Activated naive CD8-positive, alpha-beta T cell treated with anti-CD3 and anti-CD28 coated beads, Interleukin-2, amount 10 ng/mL, durations not matched to agents 7 days and 5 days (primary cell): ENCODE measurements around the gene EIF2S3B. TPM values are rescaled to one million over a fixed set of nuclear protein-coding genes. Genes with fewer than 3 reads are reported as not detected.
"Not testable (repeated sequence)": the region's sequence is repeated elsewhere in the genome, so short reads cannot be mapped to it uniquely, and the experiment has no call there.

ENCODE experiments used
- ATAC-seq: fragments of 150-1000 bp; cut with Tn5 transposase; one replicate; pipeline ENCODE4 v1.10.0; 2021; ENCODE audit warnings: low read depth, moderate library complexity
- POLR2A ChIA-PET: fragments of 350-600 bp; sonication (Branson Sonifier 250); formaldehyde crosslinking; loops from one replicate; lab custom pipeline; 2021; ENCODE audit warnings: antibody characterized with exemption; lab: Charles Lee
- DNase-seq: peaks from one replicate; pipeline ENCODE4 v3.0.0; 2021
- H3K27ac Mint-ChIP-seq: one replicate; pipeline ENCODE4 v1.8.0; 2022; ENCODE audit warnings: mild to moderate bottlenecking, mixed read lengths
- H3K27me3 Mint-ChIP-seq: one replicate; pipeline ENCODE4 v1.8.0; 2022; ENCODE audit warnings: mild to moderate bottlenecking, moderate library complexity, mixed read lengths
- H3K36me3 Mint-ChIP-seq: one replicate; pipeline ENCODE4 v1.8.0; 2021; ENCODE audit warnings: mild to moderate bottlenecking, mixed read lengths
- H3K4me1 Mint-ChIP-seq: one replicate; pipeline ENCODE4 v1.8.0; 2021; ENCODE audit warnings: mixed read lengths
- H3K4me3 Mint-ChIP-seq: one replicate; pipeline ENCODE4 v1.8.0; 2022; ENCODE audit warnings: mild to moderate bottlenecking, moderate library complexity, mixed read lengths
- H3K9me3 Mint-ChIP-seq: one replicate; pipeline ENCODE4 v1.8.0; 2021; ENCODE audit warnings: mixed read lengths
- total RNA-seq, 2 experiments: library from RNA; stranded (reverse); gene quantifications; one replicate each; pipeline ENCODE4 v1.2.3, GENCODE V29; 2021

The EIF2S3B gene
- under 1 TPM; 0.79 to 0.89 TPM for total RNA-seq

DNA sequence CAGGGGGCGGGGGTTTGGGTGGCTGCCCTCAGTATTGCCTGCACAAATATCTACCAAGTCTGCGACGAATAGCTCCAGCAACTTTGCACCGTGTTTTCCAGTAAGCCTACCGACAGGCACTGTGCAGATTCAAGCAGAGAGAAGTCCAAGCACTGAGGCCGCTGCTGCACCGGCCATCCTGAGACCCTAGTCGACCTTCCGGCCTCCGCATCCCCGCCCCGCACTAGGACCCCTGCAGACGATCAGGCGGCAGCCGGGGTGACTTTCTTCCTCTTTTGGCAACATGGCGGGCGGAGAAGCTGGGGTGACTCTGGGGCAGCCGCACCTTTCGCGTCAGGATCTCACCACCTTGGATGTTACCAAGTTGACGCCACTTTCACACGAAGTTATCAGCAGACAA, at the start of gene EIF2S3B:
TSS of gene EIF2S3B (plus strand) at position 271 of the 400 bp plus-strand sequence. CDS start at position 284, 13 bp downstream.
- no peak within 1 kb of the TSS for H3K27ac Mint-ChIP-seq
- POLR2A ChIA-PET = no interaction called here

DNA sequence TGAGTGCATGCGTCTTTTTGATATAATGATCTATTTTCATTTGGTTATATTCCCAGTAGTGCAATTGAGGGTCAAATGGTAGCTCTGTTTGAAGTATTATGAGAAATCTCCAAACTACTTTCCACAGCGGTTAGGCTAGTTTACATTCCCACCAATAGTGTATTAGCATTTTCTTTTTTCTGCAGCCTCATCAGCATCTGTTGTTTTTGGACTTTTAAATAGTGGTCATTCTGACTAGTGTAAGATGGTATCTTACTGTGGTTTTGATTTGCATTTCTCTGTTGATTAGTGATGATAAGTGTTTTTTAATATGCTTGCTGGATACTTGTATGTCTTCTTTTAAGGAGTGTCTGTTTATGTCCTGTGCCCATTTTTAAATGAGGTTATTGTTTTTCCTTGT, 48.8 kb upstream of the EIF2S3B start:
- DNase-seq (no peak), ATAC-seq (no peak)
- Mint-ChIP-seq H3K36me3 (peaks cover 38% of the 10 kb centered on the region), H3K4me3 (no peak overlapping the region), H3K9me3 (peaks cover 37% of the 10 kb centered on the region), H3K27me3 (no peaks in the 10 kb centered on the region), H3K4me1 (peaks cover 6% of the 10 kb centered on the region), H3K27ac (no peak overlapping the region)
- POLR2A ChIA-PET = no interaction called here

More for the DNA sequence above, at the start of gene EIF2S3B:
- peaks cover 16% of the 10 kb centered on the region for H3K4me1 Mint-ChIP-seq
- ATAC-seq (no peak), DNase-seq (no peak)
- no peak within 1 kb of the TSS for H3K4me3 Mint-ChIP-seq
- H3K36me3 Mint-ChIP-seq = peaks cover 10% of the 10 kb centered on the region
- no peaks in the 10 kb centered on the region for H3K27me3 Mint-ChIP-seq
- H3K9me3 Mint-ChIP-seq = peaks cover 9% of the 10 kb centered on the region

DNA sequence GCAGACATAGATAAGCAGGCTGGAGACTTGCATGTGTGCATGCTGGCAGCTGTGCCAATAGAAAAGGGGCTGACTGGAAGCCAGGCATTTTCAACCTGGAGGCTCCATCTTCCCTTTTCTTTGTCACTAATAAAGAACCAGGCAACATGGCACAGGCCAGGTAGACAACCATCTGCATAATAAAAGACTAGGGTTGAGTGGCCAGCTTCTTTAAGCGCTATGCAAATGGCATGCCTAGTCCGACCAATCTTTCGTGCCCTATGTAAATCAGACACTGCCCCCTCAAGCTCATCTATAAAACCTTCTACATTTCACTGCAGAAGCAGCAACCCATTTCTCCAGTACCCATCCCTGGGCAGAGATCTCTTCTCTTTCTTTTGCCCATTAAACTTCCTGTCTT, 47.9 kb upstream of the EIF2S3B start:
- no peak for ATAC-seq
- Mint-ChIP-seq H3K4me1 (peaks cover 6% of the 10 kb centered on the region), H3K9me3 (peaks cover 45% of the 10 kb centered on the region), H3K36me3 (peaks cover 45% of the 10 kb centered on the region), H3K27ac (no peak overlapping the region), H3K27me3 (no peaks in the 10 kb centered on the region), H3K4me3 (no peak overlapping the region)
- POLR2A ChIA-PET = no interaction called here
- DNase-seq = no peak

DNA sequence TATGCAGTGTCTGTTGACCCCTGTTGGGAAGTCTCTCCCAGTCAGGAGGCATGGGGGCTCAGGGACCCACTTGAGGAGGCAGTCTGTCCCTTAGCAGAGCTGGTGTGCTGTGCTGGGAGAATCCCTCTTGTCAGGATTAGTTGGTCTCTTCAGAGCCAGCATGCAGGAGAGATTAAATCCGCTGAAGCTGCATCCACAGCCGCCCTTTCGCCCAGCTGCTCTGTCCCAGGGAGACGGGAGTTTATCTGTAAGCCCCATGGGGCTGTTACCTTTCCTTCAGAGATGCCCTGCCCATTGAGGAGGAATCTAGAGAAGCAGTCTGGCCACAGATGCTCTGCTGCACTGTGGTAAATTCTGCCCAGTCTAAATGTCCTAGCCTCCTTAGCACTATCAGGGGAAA, 39.4 kb upstream of the EIF2S3B start:
- Mint-ChIP-seq H3K36me3 (peaks cover 34% of the 10 kb centered on the region), H3K4me3 (no peak overlapping the region), H3K9me3 (peaks cover 41% of the 10 kb centered on the region), H3K27me3 (no peaks in the 10 kb centered on the region), H3K4me1 (no peaks in the 10 kb centered on the region), H3K27ac (no peak overlapping the region)
- POLR2A ChIA-PET = no interaction called here
- ATAC-seq (no peak), DNase-seq (no peak)

DNA sequence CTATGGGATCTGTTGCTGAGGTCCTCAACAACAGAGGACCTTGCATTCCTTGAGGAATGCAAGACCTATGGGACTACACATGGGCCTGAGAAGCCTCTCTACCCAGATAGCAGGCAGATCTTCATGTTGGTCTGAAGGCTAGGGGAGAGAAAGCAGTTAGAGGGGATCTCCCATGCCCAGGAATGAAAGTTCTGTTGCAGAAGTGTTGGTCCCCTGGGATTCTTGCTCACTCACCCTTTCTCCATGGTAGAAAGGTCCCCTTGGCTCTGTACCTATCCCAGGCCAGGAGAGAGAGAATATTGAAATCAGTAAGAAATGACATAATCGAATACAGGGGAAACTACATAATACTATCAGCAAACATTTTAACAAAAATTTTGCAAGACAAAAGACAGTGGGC, 36.0 kb upstream of the EIF2S3B start:
- Mint-ChIP-seq H3K9me3 (peaks cover 28% of the 10 kb centered on the region), H3K36me3 (peaks cover 18% of the 10 kb centered on the region), H3K27ac (no peak overlapping the region), H3K4me1 (no peaks in the 10 kb centered on the region), H3K27me3 (no peaks in the 10 kb centered on the region), H3K4me3 (no peak overlapping the region)
- no peak for DNase-seq
- ATAC-seq = no peak
- POLR2A ChIA-PET = no interaction called here

- H3K27me3 Mint-ChIP-seq, POLR2A ChIA-PET, H3K27ac Mint-ChIP-seq, DNase-seq, ATAC-seq, H3K4me3 Mint-ChIP-seq, H3K4me1 Mint-ChIP-seq: not testable (repeated sequence)
- Mint-ChIP-seq H3K9me3 (peaks cover 26% of the 10 kb centered on the region), H3K36me3 (peaks cover 19% of the 10 kb centered on the region)
Observed at GRCh38 chr12:10472808-10473207, 32.9 kb upstream of the EIF2S3B start.

- H3K4me1 Mint-ChIP-seq, H3K27me3 Mint-ChIP-seq, H3K27ac Mint-ChIP-seq, POLR2A ChIA-PET, H3K4me3 Mint-ChIP-seq, ATAC-seq: not testable (repeated sequence)
- Mint-ChIP-seq H3K9me3 (peaks cover 20% of the 10 kb centered on the region), H3K36me3 (peaks cover 40% of the 10 kb centered on the region)
- DNase-seq = peak; percentile 25
Observed at GRCh38 chr12:10481901-10482300, 23.8 kb upstream of the EIF2S3B start.

DNA sequence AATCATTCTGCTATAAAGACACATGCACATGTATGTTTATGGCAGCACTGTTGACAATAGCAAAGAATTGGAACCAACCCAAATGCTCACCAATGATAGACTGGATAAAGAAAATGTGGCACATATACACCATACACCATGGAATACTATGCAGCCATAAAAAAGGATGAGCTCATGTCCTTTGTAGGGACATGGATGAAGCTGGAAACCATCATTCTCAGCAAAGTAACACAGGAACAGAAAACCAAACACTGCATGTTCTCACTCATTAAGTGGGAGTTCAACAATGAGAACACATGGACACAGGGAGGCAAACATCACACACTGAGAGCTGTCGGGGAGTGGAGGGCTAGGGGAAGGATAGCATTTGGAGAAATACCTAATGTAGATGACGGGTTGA, 18.4 kb upstream of the EIF2S3B start:
- peaks cover 31% of the 10 kb centered on the region for H3K36me3 Mint-ChIP-seq
- POLR2A ChIA-PET, DNase-seq, H3K27me3 Mint-ChIP-seq, H3K27ac Mint-ChIP-seq, ATAC-seq, H3K4me3 Mint-ChIP-seq, H3K4me1 Mint-ChIP-seq: not testable (repeated sequence)
- peaks cover 15% of the 10 kb centered on the region for H3K9me3 Mint-ChIP-seq

GRCh38 chr12:10491766-10492165, 13.9 kb upstream of the EIF2S3B start:
- Mint-ChIP-seq H3K4me3 (no peak overlapping the region), H3K27ac (no peak overlapping the region), H3K4me1 (peaks cover 9% of the 10 kb centered on the region), H3K9me3 (peaks cover 9% of the 10 kb centered on the region), H3K36me3 (peaks cover 13% of the 10 kb centered on the region), H3K27me3 (no peaks in the 10 kb centered on the region)
- DNase-seq (no peak), ATAC-seq (no peak)
- POLR2A ChIA-PET = no interaction called here

DNA sequence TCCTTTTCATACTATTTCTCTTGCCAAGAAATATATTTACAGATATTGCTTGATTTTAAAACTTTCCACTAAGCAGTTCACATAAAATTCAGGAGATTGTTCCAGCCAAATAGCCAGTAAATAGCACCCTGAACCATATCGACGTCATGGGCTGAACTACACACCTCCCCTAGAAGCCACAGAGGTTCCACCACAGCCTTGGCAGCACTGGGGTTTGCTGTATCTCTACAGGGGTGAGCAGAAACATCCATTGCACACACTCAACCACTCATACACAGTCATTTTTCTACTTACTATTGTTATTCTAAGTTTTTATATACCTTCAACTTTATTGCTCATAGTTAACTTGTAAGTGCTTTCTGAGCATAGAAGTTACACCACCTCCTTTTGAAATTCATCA, 8.1 kb upstream of the EIF2S3B start:
- ATAC-seq (peak; percentile 98), DNase-seq (peak; percentile 63)
- peak overlapping the region; percentile 82 for H3K27ac Mint-ChIP-seq
- no peaks in the 10 kb centered on the region for H3K27me3 Mint-ChIP-seq
- peaks cover 3% of the 10 kb centered on the region for H3K9me3 Mint-ChIP-seq
- H3K36me3 Mint-ChIP-seq = peaks cover 8% of the 10 kb centered on the region
- peaks cover 34% of the 10 kb centered on the region for H3K4me1 Mint-ChIP-seq
- H3K4me3 Mint-ChIP-seq = peak overlapping the region; percentile 63
- POLR2A ChIA-PET = interaction anchor here (1.2 to 1.5 kb wide), 2 partner anchors 57 to 131 kb away, joined by 3 to 11 read pairs; no protein-coding TSS in a partner anchor

DNA sequence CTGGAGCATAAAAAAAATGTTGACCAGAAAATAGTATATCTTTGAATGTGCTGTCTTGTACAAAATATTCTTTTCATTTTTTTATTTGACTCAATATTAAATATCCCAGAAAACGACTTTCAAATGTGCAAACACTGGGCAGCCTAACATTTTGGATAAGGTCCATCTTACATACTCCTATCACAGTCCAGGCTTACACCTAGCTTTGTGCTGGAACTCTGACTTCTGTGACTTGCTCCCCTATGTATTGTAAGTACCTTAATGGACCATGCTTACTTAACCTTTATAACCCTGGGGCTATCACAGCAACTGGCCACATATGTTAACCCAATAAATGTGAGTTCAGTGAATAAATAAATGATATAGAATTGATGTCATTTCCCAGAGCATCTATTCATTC, 7.6 kb upstream of the EIF2S3B start:
- H3K4me1 Mint-ChIP-seq = peaks cover 35% of the 10 kb centered on the region
- POLR2A ChIA-PET = interaction anchor here (1.2 to 1.5 kb wide), 2 partner anchors 57 to 132 kb away, joined by 3 to 11 read pairs; no protein-coding TSS in a partner anchor
- H3K36me3 Mint-ChIP-seq = peaks cover 9% of the 10 kb centered on the region
- H3K4me3 Mint-ChIP-seq = peak overlapping the region; percentile 63
- no peaks in the 10 kb centered on the region for H3K27me3 Mint-ChIP-seq
- ATAC-seq (peak; percentile 32), DNase-seq (no peak)
- peak overlapping the region; percentile 82 for H3K27ac Mint-ChIP-seq
- peaks cover 5% of the 10 kb centered on the region for H3K9me3 Mint-ChIP-seq

- peak overlapping the region; percentile 39 for H3K4me3 Mint-ChIP-seq
- H3K9me3 Mint-ChIP-seq = peaks cover 5% of the 10 kb centered on the region
- peaks cover 35% of the 10 kb centered on the region for H3K4me1 Mint-ChIP-seq
- ATAC-seq (no peak), DNase-seq (no peak)
- peak overlapping the region; percentile 15 for H3K27ac Mint-ChIP-seq
- H3K27me3 Mint-ChIP-seq = no peaks in the 10 kb centered on the region
- POLR2A ChIA-PET = no interaction called here
- peaks cover 6% of the 10 kb centered on the region for H3K36me3 Mint-ChIP-seq
Observed at GRCh38 chr12:10501030-10501429, 4.7 kb upstream of the EIF2S3B start.

DNA sequence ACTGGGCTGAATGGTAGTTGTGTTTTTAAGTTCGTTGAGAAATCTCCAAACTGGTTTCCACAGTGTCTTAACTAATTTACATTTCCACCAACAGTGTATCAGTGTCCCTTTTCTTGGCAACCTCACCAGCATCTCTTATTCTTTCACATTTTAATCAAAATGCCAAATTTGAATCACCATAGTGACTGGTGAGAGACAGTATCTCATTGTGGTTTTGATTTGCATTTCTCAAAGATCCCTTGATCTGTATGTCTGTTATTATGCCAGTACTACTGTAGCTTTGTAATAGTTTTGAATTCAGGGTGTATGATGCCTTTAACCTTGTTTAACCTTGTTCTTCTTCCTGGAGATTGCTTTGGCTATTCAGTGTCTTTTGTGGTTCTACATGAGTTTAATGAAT, 2.2 kb upstream of the EIF2S3B start:
- POLR2A ChIA-PET = no interaction called here
- H3K36me3 Mint-ChIP-seq = peaks cover 10% of the 10 kb centered on the region
- H3K4me3 Mint-ChIP-seq = no peak overlapping the region
- peaks cover 28% of the 10 kb centered on the region for H3K4me1 Mint-ChIP-seq
- no peaks in the 10 kb centered on the region for H3K27me3 Mint-ChIP-seq
- no peak overlapping the region for H3K27ac Mint-ChIP-seq
- DNase-seq (no peak), ATAC-seq (no peak)
- H3K9me3 Mint-ChIP-seq = peaks cover 9% of the 10 kb centered on the region

DNA sequence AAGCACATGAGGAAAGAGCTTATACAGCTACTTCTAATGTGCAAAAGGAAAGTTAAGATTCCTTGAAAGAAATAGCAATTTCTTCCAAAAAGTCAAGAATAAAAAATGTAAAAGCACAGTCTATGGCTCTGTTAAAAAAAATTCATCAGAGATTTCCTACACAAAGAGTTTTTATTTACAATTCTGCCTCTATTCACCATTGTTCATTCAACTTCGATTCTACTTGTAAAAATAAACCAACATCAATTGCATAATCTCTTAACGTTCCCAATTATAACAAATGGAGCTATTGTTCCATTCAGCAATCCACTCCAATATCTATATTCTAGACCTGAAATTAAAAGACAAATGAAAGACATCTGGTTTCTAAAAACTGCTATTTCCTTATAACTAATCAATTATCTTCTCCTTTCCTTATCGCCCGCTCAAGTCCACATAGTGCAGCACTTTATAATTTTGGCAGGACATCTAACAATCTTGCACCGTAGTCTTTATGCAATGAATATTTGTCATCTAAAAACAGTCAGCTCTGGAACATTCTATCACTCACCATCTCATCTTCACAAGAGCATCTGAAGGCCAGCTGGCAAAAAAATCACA, 6.2 kb downstream of the EIF2S3B start:
- no peak for ATAC-seq
- no peak for DNase-seq
- H3K27me3 Mint-ChIP-seq = no peaks in the 10 kb centered on the region
- peaks cover 8% of the 10 kb centered on the region for H3K36me3 Mint-ChIP-seq
- no peak overlapping the region for H3K27ac Mint-ChIP-seq
- no peak overlapping the region for H3K4me3 Mint-ChIP-seq
- H3K9me3 Mint-ChIP-seq = peaks cover 6% of the 10 kb centered on the region
- peaks cover 2% of the 10 kb centered on the region for H3K4me1 Mint-ChIP-seq
- POLR2A ChIA-PET = no interaction called here
